ENCODE data around the gene MAGI2.

The MAGI2 gene

DNA sequence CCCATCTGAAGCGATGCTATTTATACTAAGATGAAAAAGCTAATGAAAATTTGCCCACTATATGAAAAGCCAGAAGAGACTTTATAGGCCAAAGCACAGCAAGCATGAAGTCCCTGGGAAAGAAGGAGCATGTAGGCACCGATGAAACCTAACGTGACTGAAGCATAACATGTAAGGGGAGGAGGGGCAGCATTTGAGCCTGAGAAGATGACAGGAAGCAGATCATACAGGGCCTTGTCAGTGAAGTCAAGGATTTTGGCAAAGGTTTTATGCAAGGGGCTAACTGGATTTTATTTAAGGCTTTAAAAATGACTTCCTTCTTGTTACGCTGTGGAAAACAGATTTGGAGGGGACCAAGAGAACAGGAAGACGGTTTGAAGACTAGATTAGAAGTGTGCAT lies 910.9 kb downstream of the MAGI2 start:
- H3K4me3 ChIP-seq (ENCODE audit: low read depth, low read length): no peak overlapping the region

GRCh38 chr7:78539825-78540224 lies 913.6 kb downstream of the MAGI2 start:
- no peak overlapping the region for H3K4me3 ChIP-seq (ENCODE audit: low read depth, low read length)
- TF ChIP-seq, protein P1, sequence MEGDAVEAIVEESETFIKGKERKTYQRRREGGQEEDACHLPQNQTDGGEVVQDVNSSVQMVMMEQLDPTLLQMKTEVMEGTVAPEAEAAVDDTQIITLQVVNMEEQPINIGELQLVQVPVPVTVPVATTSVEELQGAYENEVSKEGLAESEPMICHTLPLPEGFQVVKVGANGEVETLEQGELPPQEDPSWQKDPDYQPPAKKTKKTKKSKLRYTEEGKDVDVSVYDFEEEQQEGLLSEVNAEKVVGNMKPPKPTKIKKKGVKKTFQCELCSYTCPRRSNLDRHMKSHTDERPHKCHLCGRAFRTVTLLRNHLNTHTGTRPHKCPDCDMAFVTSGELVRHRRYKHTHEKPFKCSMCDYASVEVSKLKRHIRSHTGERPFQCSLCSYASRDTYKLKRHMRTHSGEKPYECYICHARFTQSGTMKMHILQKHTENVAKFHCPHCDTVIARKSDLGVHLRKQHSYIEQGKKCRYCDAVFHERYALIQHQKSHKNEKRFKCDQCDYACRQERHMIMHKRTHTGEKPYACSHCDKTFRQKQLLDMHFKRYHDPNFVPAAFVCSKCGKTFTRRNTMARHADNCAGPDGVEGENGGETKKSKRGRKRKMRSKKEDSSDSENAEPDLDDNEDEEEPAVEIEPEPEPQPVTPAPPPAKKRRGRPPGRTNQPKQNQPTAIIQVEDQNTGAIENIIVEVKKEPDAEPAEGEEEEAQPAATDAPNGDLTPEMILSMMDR (IDR thresholded peaks at IDR 0.05; ENCODE audit: low read depth, low read length): no peak

More for the DNA sequence above, 910.9 kb downstream of the MAGI2 start:
- TF ChIP-seq, protein P1 (IDR thresholded peaks at IDR 0.05; ENCODE audit: low read depth, low read length): no peak

GRCh38 chr7:78535655-78536054 lies 917.8 kb downstream of the MAGI2 start:
- TF ChIP-seq, protein P1 (IDR thresholded peaks at IDR 0.05; ENCODE audit: low read depth, low read length): no peak
- H3K4me3 ChIP-seq (ENCODE audit: low read depth, low read length): no peak overlapping the region

DNA sequence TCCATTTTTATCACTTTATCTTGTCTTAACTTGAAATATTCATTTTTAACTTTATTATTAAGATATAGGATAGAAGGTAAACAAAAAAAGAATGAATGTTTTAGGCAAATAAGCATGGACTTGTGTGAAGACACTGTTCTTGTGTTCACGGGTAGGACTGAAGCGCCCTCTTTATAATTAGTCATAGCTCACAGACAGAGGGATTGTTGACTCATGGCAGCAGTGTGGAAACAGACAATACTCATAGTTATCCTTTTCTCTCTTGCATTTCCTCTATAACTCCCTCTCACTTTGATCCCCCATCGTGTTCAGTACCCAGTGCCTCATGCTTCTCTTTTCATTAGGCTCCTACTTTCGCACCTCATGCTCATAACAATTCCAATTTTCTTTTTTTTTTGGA lies 923.1 kb downstream of the MAGI2 start:
- TF ChIP-seq, protein P1 (IDR thresholded peaks at IDR 0.05; ENCODE audit: low read depth, low read length): no peak
- no peak overlapping the region for H3K4me3 ChIP-seq (ENCODE audit: low read depth, low read length)

GRCh38 chr7:78529392-78529791 lies 924.1 kb downstream of the MAGI2 start:
- no peak overlapping the region for H3K4me3 ChIP-seq (ENCODE audit: low read depth, low read length)
- TF ChIP-seq, protein P1 (IDR thresholded peaks at IDR 0.05; ENCODE audit: low read depth, low read length): no peak

DNA sequence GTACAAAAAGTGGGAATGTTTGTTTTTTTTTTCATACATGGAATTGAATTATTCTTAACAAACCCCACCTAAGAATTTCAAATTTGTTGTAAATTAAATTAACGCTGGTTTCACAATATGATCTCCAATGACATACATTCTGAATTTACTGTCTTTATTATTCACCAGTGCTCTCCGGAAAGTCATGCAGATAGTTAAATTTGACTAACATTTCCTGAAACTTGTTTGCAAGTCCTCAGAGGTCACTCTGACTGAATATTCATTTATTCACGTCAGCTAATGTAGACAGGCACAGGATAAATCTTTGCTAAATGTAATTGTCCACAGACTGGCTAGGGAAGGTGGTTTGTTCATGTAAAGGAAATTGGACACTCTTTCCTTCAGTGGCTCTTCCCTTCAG lies 924.5 kb downstream of the MAGI2 start:
- no peak overlapping the region for H3K4me3 ChIP-seq (ENCODE audit: low read depth, low read length)
- TF ChIP-seq, protein P1 (IDR thresholded peaks at IDR 0.05; ENCODE audit: low read depth, low read length): no peak

DNA sequence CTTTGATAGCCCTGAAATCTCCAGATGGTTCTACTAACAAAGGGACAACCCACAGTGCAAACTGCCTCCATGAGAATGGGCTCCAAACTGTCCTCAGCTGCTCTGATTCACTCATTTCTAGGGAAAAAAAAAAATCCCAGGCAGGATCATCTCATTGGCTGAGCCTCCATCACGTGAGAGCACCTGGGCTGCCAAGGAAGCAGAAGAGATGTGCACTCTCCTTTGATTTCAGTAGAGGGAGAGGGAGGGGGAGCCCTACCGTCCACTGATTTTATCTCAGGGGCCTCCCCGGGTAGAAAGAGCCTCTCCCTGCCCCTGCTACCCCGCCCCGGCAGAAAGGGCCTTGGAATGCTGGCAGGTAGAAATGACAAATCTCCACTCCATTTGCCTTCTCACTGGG lies 929.5 kb downstream of the MAGI2 start:
- no peak overlapping the region for H3K4me3 ChIP-seq (ENCODE audit: low read depth, low read length)
- TF ChIP-seq, protein P1 (IDR thresholded peaks at IDR 0.05; ENCODE audit: low read depth, low read length): no peak
